ENCODE results near the gene MYH8.

The MYH8 gene

DNA sequence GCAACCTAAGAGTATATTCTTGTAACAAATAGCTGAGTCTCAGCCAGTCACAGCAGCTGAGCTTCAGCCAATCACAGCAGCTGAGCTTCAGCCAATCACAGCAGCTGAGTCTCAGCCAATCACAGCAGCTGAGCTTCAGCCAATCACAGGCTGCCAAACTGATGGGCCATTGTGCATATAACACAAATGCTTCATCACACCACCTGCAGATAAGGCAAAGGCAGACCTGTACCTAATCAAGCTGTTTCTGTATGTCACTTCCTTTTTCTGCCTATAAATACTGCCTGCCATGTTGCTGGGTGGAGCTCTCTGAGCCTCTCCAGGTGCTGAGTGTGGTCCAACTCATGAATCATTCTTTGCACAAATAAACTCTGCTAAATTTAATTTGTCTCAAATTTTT is 68.9 kb downstream of the MYH8 start:
- Histone ChIP-seq H3K4me3 (ENCODE audit: low read depth, low read length) (no peak overlapping the region), H3K4me1 (no peaks in the 10 kb centered on the region), H3K27me3 (no peaks in the 10 kb centered on the region), H3K36me3 (no peaks in the 10 kb centered on the region), H3K9me3 (no peaks in the 10 kb centered on the region)
- DNase-seq = no peak
- TF ChIP-seq CTCF (IDR thresholded peaks at IDR 0.05; ENCODE audit: low read depth, low read length) = no peak

DNA sequence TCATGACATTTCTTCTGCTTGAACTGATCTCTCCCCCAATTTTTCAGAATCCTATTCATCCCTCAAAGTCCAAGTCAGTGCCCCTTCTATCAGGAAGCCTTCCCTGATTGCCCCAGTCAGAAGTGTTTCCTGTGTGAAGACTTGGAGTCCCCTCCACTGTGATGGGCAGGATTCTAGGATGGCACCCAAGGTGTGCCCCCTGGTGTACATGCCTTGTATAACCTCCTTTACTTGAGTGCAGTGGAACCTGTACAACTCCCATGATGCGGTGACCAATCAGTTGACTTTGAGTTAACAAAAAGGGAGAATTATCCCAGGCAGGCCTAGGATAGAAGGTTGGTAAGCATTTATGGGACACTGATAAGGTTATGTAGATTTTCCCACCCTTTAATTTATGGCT is 72.3 kb downstream of the MYH8 start:
- no peak for DNase-seq
- no peaks in the 10 kb centered on the region for H3K27me3 ChIP-seq
- H3K4me3 ChIP-seq (ENCODE audit: low read depth, low read length) = no peak overlapping the region
- no peaks in the 10 kb centered on the region for H3K9me3 ChIP-seq
- TF ChIP-seq CTCF (IDR thresholded peaks at IDR 0.05; ENCODE audit: low read depth, low read length) = no peak
- H3K36me3 ChIP-seq = no peaks in the 10 kb centered on the region
- no peaks in the 10 kb centered on the region for H3K4me1 ChIP-seq

DNA sequence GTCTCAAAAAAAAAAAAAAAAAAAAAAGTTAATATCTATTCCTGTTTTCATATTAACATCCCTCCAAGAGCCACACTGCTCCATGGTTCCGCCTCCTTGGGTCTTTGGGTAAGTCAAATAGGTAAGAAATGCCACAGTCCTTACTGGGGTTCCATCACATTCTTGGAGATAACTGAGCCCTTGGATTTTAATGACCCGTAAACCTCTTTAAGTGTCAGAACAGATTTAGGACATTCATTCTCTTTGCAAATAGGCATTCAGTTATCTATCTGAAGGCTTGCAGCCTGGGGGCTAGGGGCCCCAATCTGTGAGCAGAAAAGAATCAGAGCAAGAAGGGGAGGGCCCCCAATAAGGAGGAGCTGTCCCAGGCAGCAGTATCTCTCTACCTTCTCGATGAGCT is 76.9 kb downstream of the MYH8 start:
- Histone ChIP-seq H3K9me3 (no peaks in the 10 kb centered on the region), H3K36me3 (no peaks in the 10 kb centered on the region), H3K4me3 (ENCODE audit: low read depth, low read length) (no peak overlapping the region), H3K27me3 (no peaks in the 10 kb centered on the region), H3K4me1 (no peaks in the 10 kb centered on the region)
- no peak for DNase-seq
- TF ChIP-seq CTCF (IDR thresholded peaks at IDR 0.05; ENCODE audit: low read depth, low read length) = no peak

Data from BE2C (cell line).